ENCODE results near the gene AMPH. TPM values are rescaled to one million over a fixed set of nuclear protein-coding genes. Genes with fewer than 3 reads are reported as not detected.

The AMPH gene
- total RNA-seq, 3 donors from 2014 or later (not counting 1 experiment from before 2014, with no cell fraction given) = 0.18 TPM; not detected in 2

- TF ChIP-seq, protein P1, sequence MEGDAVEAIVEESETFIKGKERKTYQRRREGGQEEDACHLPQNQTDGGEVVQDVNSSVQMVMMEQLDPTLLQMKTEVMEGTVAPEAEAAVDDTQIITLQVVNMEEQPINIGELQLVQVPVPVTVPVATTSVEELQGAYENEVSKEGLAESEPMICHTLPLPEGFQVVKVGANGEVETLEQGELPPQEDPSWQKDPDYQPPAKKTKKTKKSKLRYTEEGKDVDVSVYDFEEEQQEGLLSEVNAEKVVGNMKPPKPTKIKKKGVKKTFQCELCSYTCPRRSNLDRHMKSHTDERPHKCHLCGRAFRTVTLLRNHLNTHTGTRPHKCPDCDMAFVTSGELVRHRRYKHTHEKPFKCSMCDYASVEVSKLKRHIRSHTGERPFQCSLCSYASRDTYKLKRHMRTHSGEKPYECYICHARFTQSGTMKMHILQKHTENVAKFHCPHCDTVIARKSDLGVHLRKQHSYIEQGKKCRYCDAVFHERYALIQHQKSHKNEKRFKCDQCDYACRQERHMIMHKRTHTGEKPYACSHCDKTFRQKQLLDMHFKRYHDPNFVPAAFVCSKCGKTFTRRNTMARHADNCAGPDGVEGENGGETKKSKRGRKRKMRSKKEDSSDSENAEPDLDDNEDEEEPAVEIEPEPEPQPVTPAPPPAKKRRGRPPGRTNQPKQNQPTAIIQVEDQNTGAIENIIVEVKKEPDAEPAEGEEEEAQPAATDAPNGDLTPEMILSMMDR (IDR thresholded peaks at IDR 0.05) = no peak
- DNase-seq (no peak), ATAC-seq (no peak)
- Mint-ChIP-seq H3K4me3 (peak overlapping the region; percentile 93), H3K9me3 (no peaks in the 10 kb centered on the region), H3K27ac (peak overlapping the region; percentile 90 to 93), H3K27me3 (ENCODE audit: low read depth in 2 of 2) (no peaks in the 10 kb centered on the region), H3K4me1 (peaks cover 86 to 87% of the 10 kb centered on the region in 2 donors), H3K36me3 (peaks cover 27% of the 10 kb centered on the region)
- intact Hi-C loops (cut with micrococcal nuclease) = loop anchor here (2.0 to 10.0 kb wide), 4 partner anchors 15 to 229 kb away; no protein-coding TSS in a partner anchor
- H3K27ac ChIP-seq (ENCODE audit: low read length) = peak overlapping the region; percentile 80
- peaks cover 36% of the 10 kb centered on the region for H3K36me3 ChIP-seq (ENCODE audit: control insufficient read depth, insufficient read depth, low read length)
- no peaks in the 10 kb centered on the region for H3K9me3 ChIP-seq (ENCODE audit: control insufficient read depth, insufficient read depth, low read length)
- H3K4me1 ChIP-seq (ENCODE audit: control insufficient read depth, insufficient read depth, low read length) = peaks cover 44% of the 10 kb centered on the region
- no peaks in the 10 kb centered on the region for H3K27me3 ChIP-seq (ENCODE audit: control insufficient read depth, insufficient read depth, low read length)
- peak overlapping the region; percentile 70 for H3K4me3 ChIP-seq (ENCODE audit: low read length)
Observed at GRCh38 chr7:38334163-38334562, 297.0 kb downstream of the AMPH start.

Data from natural killer cell (primary cell).